ACC112 (cell line): ENCODE results near the gene SORCS2.

Experiments
- H2AFZ ChIP-seq: fragments of 200-600 bp; sonication (generic); one replicate; pipeline ENCODE4 v1.6.0; 2017; ENCODE audit warnings: antibody characterized with exemption, low read length; ENCODE audit not compliant: unreplicated experiment
- H3K27ac ChIP-seq: fragments of 200-600 bp; sonication (generic); 2 replicates; pipeline ENCODE4 v1.5.1; 2014; ENCODE audit warnings: low read depth, mild to moderate bottlenecking, antibody characterized with exemption, low read length, moderate library complexity
- H3K27me3 ChIP-seq: fragments of 200-600 bp; sonication (generic); 2 replicates; pipeline ENCODE4 v1.6.1; 2014; ENCODE audit warnings: mild to moderate bottlenecking, antibody characterized with exemption, low read length, moderate library complexity, mixed read lengths; ENCODE audit not compliant: insufficient read depth
- H3K36me3 ChIP-seq: fragments of 200-600 bp; sonication (generic); 2 replicates; pipeline ENCODE4 v1.6.1; 2016; ENCODE audit warnings: mild to moderate bottlenecking, antibody characterized with exemption, low read length, moderate library complexity, mixed read lengths; ENCODE audit not compliant: insufficient read depth
- H3K4me1 ChIP-seq: fragments of 200-600 bp; sonication (generic); one replicate; pipeline ENCODE4 v1.6.1; 2016; ENCODE audit warnings: low read length, mixed read lengths; ENCODE audit not compliant: insufficient read depth, unreplicated experiment, control insufficient read depth
- H3K4me3 ChIP-seq: fragments of 200-600 bp; sonication (generic); 2 replicates; pipeline ENCODE4 v1.5.1; 2014; ENCODE audit warnings: mild to moderate bottlenecking, low read depth, low read length
- H3K79me2 ChIP-seq: fragments of 200-600 bp; sonication (generic); one replicate; pipeline ENCODE4 v1.6.0; 2016; ENCODE audit warnings: low read length; ENCODE audit not compliant: control insufficient read depth, unreplicated experiment, insufficient read depth

SORCS2 gene

GRCh38 chr4:7389719-7390118, 197.4 kb downstream of the SORCS2 start:
- Histone ChIP-seq H3K36me3 (no peaks in the 10 kb centered on the region), H3K79me2 (no peaks in the 10 kb centered on the region), H3K27ac (no peak overlapping the region), H3K4me1 (no peaks in the 10 kb centered on the region), H2AFZ (no peak overlapping the region), H3K27me3 (peaks cover 32% of the 10 kb centered on the region), H3K4me3 (no peak overlapping the region)

- Histone ChIP-seq H3K27ac (no peak overlapping the region), H2AFZ (no peak overlapping the region), H3K4me1 (no peaks in the 10 kb centered on the region), H3K27me3 (peaks cover 36% of the 10 kb centered on the region), H3K79me2 (no peaks in the 10 kb centered on the region), H3K36me3 (no peaks in the 10 kb centered on the region), H3K4me3 (no peak overlapping the region)
Measured at GRCh38 chr4:7390336-7390735, 198.0 kb downstream of the SORCS2 start.

DNA sequence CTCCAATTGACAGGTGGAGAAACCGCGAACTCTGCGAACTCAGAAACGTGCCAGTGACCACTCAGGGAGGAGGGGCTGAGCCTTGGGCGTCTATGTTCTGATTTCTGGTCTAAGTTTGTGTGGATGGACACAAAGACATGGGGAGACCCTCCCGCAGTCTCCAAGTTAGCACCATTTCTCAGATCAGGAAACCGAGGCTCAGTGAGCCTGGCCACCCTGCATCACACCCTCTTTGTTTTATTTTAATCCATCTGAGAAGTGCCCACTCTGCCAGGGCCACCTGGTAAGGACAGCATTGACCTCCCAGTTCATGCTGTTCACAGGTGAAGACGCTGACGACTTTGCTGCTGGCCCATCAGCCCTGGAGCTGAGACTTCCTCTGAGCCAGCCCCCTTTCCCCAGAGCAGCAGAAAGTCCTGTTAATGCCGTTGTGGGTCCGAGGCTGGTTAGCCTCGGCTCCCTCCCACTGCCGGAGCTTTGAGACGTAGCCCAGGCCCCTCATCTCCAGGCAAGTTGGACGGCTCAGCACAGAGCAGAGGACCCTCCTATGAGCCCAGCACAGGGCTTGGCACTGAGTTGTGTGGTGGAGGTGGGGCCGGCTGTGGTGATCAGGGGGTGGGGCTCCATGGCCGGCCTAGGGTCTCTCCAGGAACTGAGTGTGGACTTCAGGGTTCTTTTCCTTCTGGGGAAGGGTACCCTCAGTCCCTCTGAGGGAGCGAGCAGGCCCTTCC, 198.7 kb downstream of the SORCS2 start:
- no peaks in the 10 kb centered on the region for H3K79me2 ChIP-seq
- H3K27ac ChIP-seq: no peak overlapping the region
- H2AFZ ChIP-seq: no peak overlapping the region
- peaks cover 37% of the 10 kb centered on the region for H3K27me3 ChIP-seq
- no peak overlapping the region for H3K4me3 ChIP-seq
- no peaks in the 10 kb centered on the region for H3K4me1 ChIP-seq
- H3K36me3 ChIP-seq: no peaks in the 10 kb centered on the region

- Histone ChIP-seq H3K79me2 (no peaks in the 10 kb centered on the region), H2AFZ (no peak overlapping the region), H3K27me3 (peaks cover 45% of the 10 kb centered on the region), H3K4me1 (no peaks in the 10 kb centered on the region), H3K36me3 (no peaks in the 10 kb centered on the region), H3K27ac (no peak overlapping the region), H3K4me3 (no peak overlapping the region)
Measured at GRCh38 chr4:7391637-7392437, 199.5 kb downstream of the SORCS2 start.

DNA sequence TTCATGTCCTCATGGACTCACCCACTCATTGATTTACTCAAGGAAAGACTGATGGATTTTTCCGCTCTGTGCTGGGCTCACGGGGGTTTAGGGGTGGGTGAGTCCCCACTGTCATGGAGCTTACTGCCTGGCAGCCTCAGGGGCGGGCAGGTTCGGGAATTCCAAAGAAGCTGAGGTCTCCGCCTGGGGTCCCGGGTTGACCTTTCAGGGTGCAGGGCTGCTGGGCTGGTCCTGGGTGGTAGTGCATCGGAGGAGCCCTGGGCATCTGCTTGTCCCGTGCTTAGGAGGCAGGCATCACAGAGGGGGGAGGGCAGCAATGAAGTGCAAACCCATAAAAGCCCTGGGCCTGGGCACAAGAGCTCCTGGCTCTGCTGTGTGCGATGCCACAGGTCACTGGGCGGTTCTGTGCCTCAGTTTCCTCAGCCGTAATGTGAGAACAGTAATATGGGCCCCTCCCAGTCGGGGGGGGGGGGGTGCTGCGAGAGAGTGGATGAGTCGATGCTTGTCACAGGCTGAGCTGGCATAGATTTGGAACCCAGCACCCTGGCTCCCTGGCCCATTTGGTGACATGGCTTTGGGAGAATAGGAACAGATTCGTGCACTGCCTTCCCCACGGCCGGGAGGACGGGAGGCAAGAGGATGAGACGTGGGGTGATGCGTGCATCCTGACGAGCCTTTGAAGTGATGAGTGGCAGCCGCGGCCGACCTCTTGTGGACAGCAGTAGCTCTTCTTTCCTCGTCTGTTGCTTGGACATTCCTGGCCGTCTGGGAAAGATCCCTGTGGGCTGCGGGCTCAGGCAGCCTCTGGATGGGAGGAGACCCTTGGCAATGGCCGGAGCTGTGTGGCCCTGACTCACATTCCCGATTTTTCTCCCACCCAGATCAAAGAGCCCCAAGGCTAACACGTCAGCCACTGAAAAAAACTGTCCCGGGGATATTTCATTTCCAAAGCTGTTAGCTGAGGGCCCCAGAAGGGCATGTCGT, 200.4 kb downstream of the SORCS2 start:
- Histone ChIP-seq H3K36me3 (no peaks in the 10 kb centered on the region), H3K4me1 (no peaks in the 10 kb centered on the region), H3K27me3 (peaks cover 47% of the 10 kb centered on the region), H2AFZ (no peak overlapping the region), H3K27ac (no peak overlapping the region), H3K79me2 (no peaks in the 10 kb centered on the region), H3K4me3 (no peak overlapping the region)

DNA sequence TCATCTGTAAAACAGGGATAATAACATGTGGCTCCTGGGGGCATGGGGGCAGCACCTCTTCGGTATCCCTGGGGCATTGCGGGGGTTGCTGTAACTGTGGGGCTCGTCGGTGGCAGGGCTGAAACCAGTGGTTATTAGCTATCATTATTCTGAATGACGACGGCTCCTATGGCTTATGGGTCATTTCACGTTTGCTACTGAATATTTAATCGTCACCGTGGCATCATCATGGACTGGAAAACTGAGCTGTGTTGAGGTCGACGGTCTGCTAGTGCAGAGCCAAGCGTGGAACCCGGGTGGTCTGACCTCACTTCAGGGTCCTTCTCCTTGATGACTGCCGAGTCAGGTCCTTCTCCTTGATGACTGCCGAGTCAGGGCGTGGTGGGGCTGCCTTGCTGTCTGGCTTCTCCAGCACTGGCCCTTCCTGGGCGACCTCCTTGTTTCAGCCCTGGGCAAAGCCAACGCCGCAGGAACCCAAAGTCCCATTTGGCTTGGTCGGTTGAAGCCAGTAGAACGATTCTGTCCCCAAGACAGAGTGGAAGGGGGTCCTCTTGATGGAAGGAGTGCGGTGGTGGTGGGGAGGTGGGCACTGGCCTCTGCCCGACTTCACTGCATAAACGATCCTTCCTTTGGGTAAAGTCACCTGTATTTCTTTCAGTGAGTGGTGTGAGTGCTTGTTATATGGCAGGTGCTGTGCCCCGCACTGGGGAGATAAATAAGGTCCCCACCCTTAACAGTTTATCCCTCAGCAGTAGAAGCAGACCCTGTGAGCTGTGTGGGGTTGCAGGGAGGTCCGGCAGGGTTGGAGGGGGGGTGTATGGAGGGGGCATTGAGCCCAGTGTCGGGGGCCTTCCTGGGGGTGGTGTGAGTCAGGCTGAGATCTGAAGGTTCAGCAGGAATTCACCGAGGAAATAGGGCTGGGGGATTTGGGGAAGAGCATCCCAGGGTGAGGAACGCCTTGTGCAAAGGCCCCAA, 201.6 kb downstream of the SORCS2 start:
- Histone ChIP-seq H2AFZ (no peak overlapping the region), H3K4me3 (no peak overlapping the region), H3K27ac (no peak overlapping the region), H3K36me3 (no peaks in the 10 kb centered on the region), H3K27me3 (peaks cover 53% of the 10 kb centered on the region), H3K4me1 (no peaks in the 10 kb centered on the region), H3K79me2 (no peaks in the 10 kb centered on the region)

GRCh38 chr4:7394681-7395451, 202.5 kb downstream of the SORCS2 start:
- H3K4me1 ChIP-seq: no peaks in the 10 kb centered on the region
- peaks cover 53% of the 10 kb centered on the region for H3K27me3 ChIP-seq
- H3K4me3 ChIP-seq: no peak overlapping the region
- H3K79me2 ChIP-seq: no peaks in the 10 kb centered on the region
- no peak overlapping the region for H2AFZ ChIP-seq
- H3K27ac ChIP-seq: no peak overlapping the region
- no peaks in the 10 kb centered on the region for H3K36me3 ChIP-seq

- peaks cover 58% of the 10 kb centered on the region for H3K27me3 ChIP-seq
Measured at GRCh38 chr4:7395645-7396044, 203.3 kb downstream of the SORCS2 start.

GRCh38 chr4:7396186-7396910, 204.0 kb downstream of the SORCS2 start:
- H3K36me3 ChIP-seq: no peaks in the 10 kb centered on the region
- H3K27ac ChIP-seq: no peak overlapping the region
- no peaks in the 10 kb centered on the region for H3K4me1 ChIP-seq
- no peaks in the 10 kb centered on the region for H3K79me2 ChIP-seq
- H3K4me3 ChIP-seq: no peak overlapping the region
- no peak overlapping the region for H2AFZ ChIP-seq
- peaks cover 64% of the 10 kb centered on the region for H3K27me3 ChIP-seq

More at GRCh38 chr4:7395645-7396044, 203.3 kb downstream of the SORCS2 start:
- H3K4me3 ChIP-seq: no peak overlapping the region
- no peaks in the 10 kb centered on the region for H3K4me1 ChIP-seq
- H2AFZ ChIP-seq: no peak overlapping the region
- no peak overlapping the region for H3K27ac ChIP-seq
- H3K36me3 ChIP-seq: no peaks in the 10 kb centered on the region
- no peaks in the 10 kb centered on the region for H3K79me2 ChIP-seq
